ENCODE measurements around the gene GNE.
"Not testable (repeated sequence)": the region's sequence is repeated elsewhere in the genome, so short reads cannot be mapped to it uniquely, and the experiment has no call there.

The GNE gene

GRCh38 chr9:36239205-36239604, 19.0 kb downstream of the GNE start:
- CTCF ChIA-PET = interaction anchor here (0.6 kb wide), 2 partner anchors 148 to 594 kb away, joined by 3 to 7 read pairs; no protein-coding TSS in a partner anchor

DNA sequence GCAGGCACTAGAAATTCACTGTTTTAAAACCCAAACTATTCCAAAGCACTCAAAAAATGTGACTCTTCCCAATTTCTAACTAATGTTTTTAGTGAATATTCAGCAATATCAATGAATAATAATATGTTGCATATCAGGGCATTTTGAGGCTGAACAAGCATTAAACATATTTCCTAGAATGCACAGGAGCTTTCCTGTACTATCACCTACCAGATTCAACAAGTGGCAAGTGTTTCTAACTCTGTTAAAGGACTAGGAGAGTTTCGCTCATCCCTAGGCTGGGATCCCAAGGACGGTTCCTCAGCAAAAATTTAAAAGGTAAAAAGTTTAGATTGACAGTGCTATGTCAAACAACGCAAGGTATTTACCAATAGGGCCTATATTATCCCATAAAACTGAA, 21.0 kb downstream of the GNE start:
- peaks cover 9 to 49% of the 10 kb centered on the region in 2 experiments; a peak in 2 of 3 replicates for H3K36me3 ChIP-seq (ENCODE audit: control insufficient read depth in 2 of 2, insufficient read depth in 1 of 2, low read length in 2 of 2)
- no peak for TF ChIP-seq TCF7L2 (IDR thresholded peaks at IDR 0.05; ENCODE audit: borderline replicate concordance, low read depth, low read length)
- no peak for TF ChIP-seq ZNF10 (tag by site-specific recombination; IDR thresholded peaks at IDR 0.05)
- TF ChIP-seq SCRT1 (tag by site-specific recombination; IDR thresholded peaks at IDR 0.05; ENCODE audit: borderline replicate concordance) = peak; percentile 57; the same call in 1 of the 2 replicates
- no peak for TF ChIP-seq ZNF555 (tag by site-specific recombination; conservative IDR thresholded peaks at IDR 0.05)
- no peak for TF ChIP-seq HOXD13 (CRISPR knock-in tag; IDR thresholded peaks at IDR 0.05; ENCODE audit: borderline replicate concordance)
- TF ChIP-seq ZNF248 (tag by site-specific recombination; IDR thresholded peaks at IDR 0.05) = no peak
- no peak for TF ChIP-seq BCL11A (tag by site-specific recombination; IDR thresholded peaks at IDR 0.05; ENCODE audit: low read depth)
- TF ChIP-seq ZBTB7A (tag by site-specific recombination; IDR thresholded peaks at IDR 0.05; ENCODE audit: low read depth) = no peak
- no peak for TF ChIP-seq ZNF521 (tag by site-specific recombination; IDR thresholded peaks at IDR 0.05)
- no peak for TF ChIP-seq KLF8 (tag by site-specific recombination; IDR thresholded peaks at IDR 0.05)
- TF ChIP-seq ZNF624 (tag by site-specific recombination; IDR thresholded peaks at IDR 0.05) = no peak
- TF ChIP-seq SCRT2 (tag by site-specific recombination; IDR thresholded peaks at IDR 0.05) = peak; percentile 60; the same call in 1 of the 2 replicates
- no peak for TF ChIP-seq IKZF3 (tag by site-specific recombination; IDR thresholded peaks at IDR 0.05)
- TF ChIP-seq ZNF501 (tag by site-specific recombination; IDR thresholded peaks at IDR 0.05) = no peak
- POLR2A ChIA-PET = interaction anchor here (1.0 kb wide), 1 partner anchor 47 kb away, joined by 3 read pairs; the partner anchor contains the start of gene CLTA
- H3K9me3 ChIP-seq (ENCODE audit: control insufficient read depth, insufficient read depth, low read depth, low read length) = no peaks in the 10 kb centered on the region
- no peaks in the 10 kb centered on the region for H3K4me1 ChIP-seq (ENCODE audit: control insufficient read depth, insufficient read depth, low read length)
- CTCF ChIA-PET = interaction anchor here (0.6 kb wide), 2 partner anchors 12 to 507 kb away, joined by 3 to 4 read pairs; no protein-coding TSS in a partner anchor
- H3K27ac ChIP-seq (ENCODE audit: extremely low read depth, low read depth, low read length) = no peak overlapping the region
- no peak overlapping the region for H3K4me3 ChIP-seq (ENCODE audit: low read depth, low read length)

More at GRCh38 chr9:36239205-36239604, 19.0 kb downstream of the GNE start:
- H3K4me1 ChIP-seq (ENCODE audit: control insufficient read depth, insufficient read depth, low read length); H3K9me3 ChIP-seq (ENCODE audit: control insufficient read depth, insufficient read depth, low read depth, low read length); POLR2A ChIA-PET; H3K27ac ChIP-seq (ENCODE audit: extremely low read depth, low read depth, low read length); H3K4me3 ChIP-seq (ENCODE audit: low read depth, low read length): not testable (repeated sequence)
- peaks cover 17 to 49% of the 10 kb centered on the region in 2 experiments; a peak in 2 of 3 replicates for H3K36me3 ChIP-seq (ENCODE audit: control insufficient read depth in 2 of 2, insufficient read depth in 1 of 2, low read length in 2 of 2)
- peak; percentile 96 for TF ChIP-seq ZNF248 (tag by site-specific recombination; IDR thresholded peaks at IDR 0.05)

DNA sequence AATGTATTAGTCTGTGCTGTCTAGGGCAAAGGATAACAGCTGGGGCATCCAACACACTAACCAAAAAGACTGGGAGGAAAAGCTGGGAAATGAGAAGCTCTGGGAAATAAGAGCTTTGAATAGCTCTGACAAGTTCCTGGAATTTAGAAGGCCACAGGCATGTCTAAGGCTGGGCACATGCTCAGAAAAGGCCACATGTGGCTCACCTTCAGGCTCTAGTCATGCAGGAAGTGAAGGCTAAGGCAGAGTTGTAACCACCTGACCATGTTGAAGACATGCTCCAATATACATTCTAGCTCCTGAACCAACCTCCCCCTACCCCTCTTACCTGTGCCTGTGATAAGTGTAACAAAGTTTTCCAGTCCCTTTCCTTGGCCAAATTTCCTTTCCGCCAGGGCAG, 35.8 kb downstream of the GNE start:
- ChIA-PET CTCF (interaction anchor here (0.5 to 0.9 kb wide), 2 partner anchors 80 to 107 kb away, joined by 3 to 4 read pairs; no protein-coding TSS in a partner anchor), POLR2A (interaction anchor here (0.6 to 0.7 kb wide), 2 partner anchors 36 to 1134 kb away, joined by 3 read pairs; partner anchors contain the start of gene GNE)
- Histone ChIP-seq H3K4me1 (ENCODE audit: control insufficient read depth, insufficient read depth, low read length) (no peaks in the 10 kb centered on the region), H3K4me3 (ENCODE audit: low read depth, low read length) (no peak overlapping the region), H3K36me3 (ENCODE audit: control insufficient read depth in 2 of 2, insufficient read depth in 1 of 2, low read length in 2 of 2) (peaks cover 34 to 91% of the 10 kb centered on the region in 2 experiments), H3K9me3 (ENCODE audit: control insufficient read depth, insufficient read depth, low read depth, low read length) (no peaks in the 10 kb centered on the region), H3K27ac (ENCODE audit: extremely low read depth, low read depth, low read length) (no peak overlapping the region)
- TF ChIP-seq KLF1 (tag by site-specific recombination; IDR thresholded peaks at IDR 0.05) (no peak), HIC1 (tag by site-specific recombination; IDR thresholded peaks at IDR 0.05) (no peak), ZNF518A (tag by site-specific recombination; conservative IDR thresholded peaks at IDR 0.05; ENCODE audit: low read depth) (no peak), ZNF626 (tag by site-specific recombination; IDR thresholded peaks at IDR 0.05) (no peak), REST (tag by site-specific recombination; IDR thresholded peaks at IDR 0.05) (no peak), ZNF404 (tag by site-specific recombination; IDR thresholded peaks at IDR 0.05) (no peak), ZEB2 (tag by site-specific recombination; IDR thresholded peaks at IDR 0.05) (no peak), ZNF140 (tag by site-specific recombination; IDR thresholded peaks at IDR 0.05) (no peak)
